Suppressor macrophage treated with lipopolysaccharide for 4 hours (primary cell): ENCODE data around the gene S1PR2.

Experiments used
- DNase-seq: peaks from one replicate; pipeline ENCODE4 v3.0.0-alpha.2; 2020

The S1PR2 gene, protein sequence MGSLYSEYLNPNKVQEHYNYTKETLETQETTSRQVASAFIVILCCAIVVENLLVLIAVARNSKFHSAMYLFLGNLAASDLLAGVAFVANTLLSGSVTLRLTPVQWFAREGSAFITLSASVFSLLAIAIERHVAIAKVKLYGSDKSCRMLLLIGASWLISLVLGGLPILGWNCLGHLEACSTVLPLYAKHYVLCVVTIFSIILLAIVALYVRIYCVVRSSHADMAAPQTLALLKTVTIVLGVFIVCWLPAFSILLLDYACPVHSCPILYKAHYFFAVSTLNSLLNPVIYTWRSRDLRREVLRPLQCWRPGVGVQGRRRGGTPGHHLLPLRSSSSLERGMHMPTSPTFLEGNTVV

DNA sequence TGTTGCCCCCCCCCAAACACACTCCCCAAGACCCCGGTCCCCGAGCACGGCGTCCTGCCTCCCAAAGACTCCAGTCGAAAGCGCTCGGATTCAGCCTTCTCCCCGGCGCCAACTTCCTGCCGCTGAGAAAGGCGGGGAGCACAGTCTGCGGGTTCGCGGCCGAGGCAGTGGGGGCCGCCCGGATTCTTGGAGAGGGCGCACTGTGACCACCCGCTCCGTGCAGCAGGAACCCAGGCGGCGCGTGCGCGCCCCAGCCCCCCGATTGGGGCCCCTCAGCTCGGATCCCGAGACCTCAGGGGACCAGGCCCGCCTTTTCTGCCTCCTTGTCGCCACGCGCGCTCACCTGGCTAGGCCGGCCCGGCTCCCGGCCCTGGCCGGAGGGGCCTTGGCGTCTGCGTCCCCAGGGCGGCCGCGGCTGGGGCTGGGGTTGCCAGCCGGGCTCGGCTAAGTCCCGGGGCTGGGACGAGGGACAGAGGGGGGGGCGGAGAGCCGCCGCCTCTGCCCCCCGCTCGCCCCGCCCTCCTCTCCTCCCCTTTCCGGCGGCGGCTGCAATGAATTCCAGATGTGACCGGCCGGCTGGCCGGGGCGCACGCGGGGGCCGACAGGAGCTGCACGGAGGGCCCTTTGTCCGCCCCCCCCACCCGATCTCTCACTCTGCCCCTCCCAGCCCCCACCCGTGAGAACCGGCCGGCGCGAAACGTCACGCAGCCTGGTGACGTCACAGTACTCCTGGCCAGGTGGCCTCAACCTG, at the start of gene S1PR2:
Gene S1PR2 (minus strand): TSS at position 471 of the 751 bp plus-strand sequence. CDS start 6,426 bp downstream, outside the sequence.
- peak; percentile 83 for DNase-seq

DNA sequence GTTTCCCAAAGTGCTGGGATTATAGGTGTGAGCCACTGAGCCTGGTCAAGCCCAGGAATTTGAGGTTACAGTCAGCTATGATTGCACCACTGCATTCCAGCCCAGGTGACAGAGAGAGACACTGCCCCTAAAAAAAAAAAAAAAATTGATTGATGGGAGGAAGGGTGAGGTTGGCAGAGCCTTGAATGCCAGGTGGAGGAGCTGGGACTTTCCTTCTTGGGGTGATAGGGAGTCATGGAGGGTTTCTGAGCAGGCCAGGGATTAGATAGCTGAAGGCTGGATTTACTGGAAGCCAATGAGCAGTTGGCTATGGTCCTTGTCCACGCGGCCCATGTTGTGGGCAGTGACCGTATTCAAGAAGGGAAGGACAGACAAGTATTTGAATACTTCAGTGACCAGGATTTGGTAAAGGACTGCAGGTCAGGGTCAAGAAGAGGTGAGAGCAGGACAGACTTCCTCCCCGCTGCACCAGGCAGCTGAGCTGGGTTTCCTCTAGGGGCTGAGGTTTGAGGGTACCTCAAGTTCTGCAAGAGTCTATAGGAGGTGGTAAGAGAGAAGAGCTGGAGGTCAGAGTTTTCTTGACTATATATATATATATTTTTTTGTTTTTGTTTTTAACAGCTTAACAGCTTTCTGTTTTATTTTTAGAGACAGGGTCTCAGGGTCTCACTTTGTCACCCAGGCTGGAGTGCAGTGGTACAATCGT, 48.8 kb upstream of the S1PR2 start:
- DNase-seq, result no peak

DNA sequence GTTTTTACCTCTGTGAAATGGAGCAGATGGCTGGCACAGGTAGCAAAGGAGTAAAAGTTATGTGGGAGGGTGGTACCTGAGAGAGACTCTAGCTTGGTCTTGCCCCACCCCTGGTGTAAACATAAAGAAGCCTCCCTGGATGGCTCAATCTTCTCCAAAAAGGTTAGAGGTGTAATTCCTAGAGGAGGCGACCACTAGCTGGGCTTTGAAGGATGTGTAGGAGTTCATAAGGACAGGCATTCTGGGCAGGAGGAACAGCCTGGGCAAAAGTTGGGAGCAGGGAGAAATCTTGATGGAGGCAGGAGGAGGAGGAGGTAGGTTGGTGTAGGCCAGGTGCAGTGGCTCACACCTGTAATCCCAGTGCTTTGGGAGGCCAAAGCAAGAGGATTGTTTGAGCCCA, 47.8 kb upstream of the S1PR2 start:
- no peak for DNase-seq

DNA sequence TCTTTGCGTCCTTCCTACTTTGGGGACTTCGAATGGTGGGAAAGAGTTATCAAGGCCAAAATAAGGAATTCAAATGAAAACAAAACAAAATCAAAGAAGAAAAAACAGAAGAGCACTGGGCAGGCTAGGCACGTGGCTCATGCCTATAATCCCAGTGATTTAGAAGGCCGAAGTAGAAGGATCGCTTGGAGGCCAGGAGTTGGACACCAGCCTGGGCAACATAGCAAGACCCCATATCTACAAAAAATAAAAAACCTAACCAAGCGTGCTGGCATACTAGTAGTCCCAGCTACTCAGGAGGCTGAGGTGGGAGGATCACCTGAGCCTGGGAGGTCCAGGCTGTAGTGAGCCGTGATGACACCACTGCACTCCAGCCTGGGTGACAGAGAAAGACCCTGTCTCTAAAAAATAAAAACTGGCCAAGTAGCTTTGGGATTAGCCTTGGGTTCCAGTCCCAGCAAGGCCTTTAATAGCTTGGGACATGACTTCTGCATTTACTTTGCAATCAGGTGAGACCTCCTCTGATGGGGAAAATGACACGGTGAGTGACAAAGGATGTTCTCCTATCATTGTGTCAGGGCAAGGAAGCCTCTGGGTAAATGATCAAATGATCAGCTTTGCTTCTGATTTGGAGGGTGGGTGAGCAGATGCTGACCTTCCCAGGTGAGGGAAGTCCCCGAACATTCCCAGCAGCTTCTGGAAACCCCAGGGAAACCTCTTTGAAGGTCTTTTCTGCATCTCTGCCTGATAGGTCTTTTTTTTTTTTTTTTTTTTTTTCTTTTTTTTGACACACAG, 46.9 kb upstream of the S1PR2 start:
- DNase-seq, result no peak

DNA sequence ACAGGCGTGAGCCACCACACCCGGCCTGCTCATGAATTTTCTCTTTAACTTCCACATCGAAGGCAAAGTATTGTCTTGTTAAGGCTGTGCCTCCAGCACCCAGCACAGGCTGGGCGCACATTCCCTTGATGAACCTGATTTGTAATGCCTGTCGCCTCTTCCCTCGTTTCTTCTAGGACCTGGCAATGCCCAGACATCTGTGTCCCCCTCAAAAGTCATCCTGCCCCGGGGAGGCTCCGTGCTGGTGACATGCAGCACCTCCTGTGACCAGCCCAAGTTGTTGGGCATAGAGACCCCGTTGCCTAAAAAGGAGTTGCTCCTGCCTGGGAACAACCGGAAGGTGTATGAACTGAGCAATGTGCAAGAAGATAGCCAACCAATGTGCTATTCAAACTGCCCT, 43.5 kb upstream of the S1PR2 start:
- no peak for DNase-seq

DNA sequence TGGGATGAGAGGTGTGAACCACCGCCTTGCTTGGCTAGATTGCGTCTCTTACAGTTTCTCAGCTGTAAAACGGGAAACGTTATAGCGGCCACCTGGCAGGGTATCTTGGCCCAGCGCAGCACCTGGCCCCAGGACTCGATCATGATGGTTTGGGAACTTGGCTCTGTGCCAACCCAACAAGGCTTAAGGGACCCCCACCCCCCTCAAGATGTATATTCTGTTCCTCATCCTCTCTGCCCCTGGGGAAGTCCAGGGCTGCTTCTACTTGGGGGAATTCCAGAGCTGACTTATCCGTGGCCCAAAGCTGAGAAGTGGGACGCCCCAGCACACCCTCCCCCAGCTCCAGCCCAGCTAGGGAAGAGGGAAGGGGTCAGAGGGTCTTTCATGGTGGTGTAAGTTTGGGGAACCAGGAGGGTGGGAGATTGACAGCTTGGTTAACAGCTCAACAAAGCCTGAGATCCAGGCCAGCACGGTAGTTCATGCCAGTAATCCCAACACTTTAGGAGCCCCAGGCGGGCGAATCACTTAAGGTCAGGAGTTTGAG, 40.5 kb upstream of the S1PR2 start:
- DNase-seq, result peak; percentile 90

DNA sequence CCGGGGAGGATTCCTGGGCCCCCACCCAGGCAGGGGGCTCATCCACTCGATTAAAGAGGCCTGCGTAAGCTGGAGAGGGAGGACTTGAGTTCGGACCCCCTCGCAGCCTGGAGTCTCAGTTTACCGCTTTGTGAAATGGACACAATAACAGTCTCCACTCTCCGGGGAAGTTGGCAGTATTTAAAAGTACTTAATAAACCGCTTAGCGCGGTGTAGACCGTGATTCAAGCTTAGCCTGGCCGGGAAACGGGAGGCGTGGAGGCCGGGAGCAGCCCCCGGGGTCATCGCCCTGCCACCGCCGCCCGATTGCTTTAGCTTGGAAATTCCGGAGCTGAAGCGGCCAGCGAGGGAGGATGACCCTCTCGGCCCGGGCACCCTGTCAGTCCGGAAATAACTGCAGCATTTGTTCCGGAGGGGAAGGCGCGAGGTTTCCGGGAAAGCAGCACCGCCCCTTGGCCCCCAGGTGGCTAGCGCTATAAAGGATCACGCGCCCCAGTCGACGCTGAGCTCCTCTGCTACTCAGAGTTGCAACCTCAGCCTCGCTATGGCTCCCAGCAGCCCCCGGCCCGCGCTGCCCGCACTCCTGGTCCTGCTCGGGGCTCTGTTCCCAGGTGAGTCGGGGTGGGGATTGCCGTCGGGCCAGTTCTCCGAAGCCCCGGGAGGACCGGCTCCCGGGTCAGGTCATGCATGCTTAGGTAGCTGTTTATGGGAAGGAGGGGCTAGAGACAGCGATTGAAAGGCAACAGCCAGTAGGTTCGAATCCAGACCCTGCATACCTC, 39.7 kb upstream of the S1PR2 start, which contains the start of gene ICAM1:
Gene ICAM1 (plus strand): TSS at position 505 of the 779 bp plus-strand sequence. CDS start 40 bp downstream, at position 545.
- peak; percentile 99 for DNase-seq

DNA sequence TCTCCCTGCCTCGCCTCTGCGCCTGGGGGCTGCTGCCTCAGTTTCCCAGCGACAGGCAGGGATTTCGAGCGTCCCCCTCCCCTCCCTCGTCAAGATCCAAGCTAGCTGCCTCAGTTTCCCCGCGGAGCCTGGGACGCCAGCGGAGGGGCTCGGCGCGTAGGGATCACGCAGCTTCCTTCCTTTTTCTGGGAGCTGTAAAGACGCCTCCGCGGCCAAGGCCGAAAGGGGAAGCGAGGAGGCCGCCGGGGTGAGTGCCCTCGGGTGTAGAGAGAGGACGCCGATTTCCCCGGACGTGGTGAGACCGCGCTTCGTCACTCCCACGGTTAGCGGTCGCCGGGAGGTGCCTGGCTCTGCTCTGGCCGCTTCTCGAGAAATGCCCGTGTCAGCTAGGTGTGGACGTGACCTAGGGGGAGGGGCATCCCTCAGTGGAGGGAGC, 39.1 kb upstream of the S1PR2 start:
- DNase-seq, result peak; percentile 98

DNA sequence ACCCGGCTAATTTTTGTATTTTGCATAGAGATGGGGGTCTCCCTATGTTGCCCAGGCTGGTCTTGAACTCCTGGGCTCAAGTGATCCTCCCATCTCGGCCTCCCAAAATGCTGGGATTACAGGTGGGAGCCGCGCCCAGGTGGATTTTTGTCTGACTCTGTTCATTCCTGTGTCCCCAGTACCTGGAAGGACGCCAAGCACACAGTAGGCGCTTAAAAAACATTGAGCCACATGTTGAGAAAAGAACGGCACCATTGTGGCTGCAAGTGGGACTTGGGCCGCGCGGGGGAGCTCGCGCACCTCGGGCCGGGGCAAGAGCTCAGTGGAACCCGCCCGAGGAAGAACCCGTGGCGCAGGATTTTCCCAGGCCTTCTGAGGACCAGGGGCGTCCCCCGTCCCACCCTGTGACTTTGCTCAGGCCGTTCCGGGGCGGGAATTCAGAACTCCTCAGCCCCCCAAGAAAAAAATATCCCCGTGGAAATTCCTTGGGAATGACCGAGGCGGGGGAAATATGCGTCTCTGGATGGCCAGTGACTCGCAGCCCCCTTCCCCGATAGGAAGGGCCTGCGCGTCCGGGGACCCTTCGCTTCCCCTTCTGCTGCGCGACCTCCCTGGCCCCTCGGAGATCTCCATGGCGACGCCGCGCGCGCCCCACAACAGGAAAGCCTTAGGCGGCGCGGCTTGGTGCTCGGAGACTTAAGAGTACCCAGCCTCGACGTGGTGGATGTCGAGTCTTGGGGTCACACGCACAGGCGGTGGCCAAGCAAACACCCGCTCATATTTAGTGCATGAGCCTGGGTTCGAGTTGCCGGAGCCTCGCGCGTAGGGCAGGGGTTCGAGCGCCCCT, 38.4 kb upstream of the S1PR2 start:
- peak; percentile 98 for DNase-seq

DNA sequence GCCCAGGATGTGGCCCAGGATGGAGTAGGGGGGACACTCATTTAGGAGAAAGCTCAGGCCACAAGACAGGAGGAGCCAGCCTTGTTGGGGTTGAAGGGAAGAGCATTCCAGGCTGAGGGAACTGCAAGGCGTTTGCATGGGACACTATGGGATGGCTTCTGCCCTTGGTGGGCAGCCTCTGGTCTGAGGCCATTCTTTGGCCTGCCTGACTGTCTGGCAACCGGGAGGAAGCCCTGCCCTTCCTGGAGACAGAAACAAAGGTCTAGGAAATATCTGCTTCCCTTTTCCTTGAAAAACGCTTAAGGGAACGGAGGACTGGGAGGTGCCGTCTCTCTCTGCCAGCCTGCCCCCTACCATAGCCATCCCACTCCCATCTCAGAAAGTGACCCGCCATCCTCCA, 36.9 kb upstream of the S1PR2 start:
- peak; percentile 28 for DNase-seq

DNA sequence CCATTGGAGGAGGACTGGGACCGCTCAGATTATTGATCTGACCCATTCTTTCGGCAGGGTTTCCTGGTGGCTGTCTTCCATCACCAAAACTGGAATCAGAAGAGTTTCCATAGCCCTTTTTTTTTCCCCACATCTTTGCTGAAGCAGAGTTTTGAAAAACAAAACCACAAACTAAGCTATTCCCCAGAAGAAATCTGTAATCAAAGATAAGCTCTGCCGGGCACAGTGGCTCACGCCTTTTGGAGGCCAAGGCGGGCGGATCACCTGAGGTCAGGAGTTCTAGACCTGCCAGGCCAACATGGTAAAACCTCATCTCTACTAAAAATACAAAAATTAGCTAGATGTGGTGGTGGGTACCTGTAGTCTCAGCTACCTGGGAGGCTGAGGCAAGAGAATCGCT, 35.6 kb upstream of the S1PR2 start:
- DNase-seq, result no peak

DNA sequence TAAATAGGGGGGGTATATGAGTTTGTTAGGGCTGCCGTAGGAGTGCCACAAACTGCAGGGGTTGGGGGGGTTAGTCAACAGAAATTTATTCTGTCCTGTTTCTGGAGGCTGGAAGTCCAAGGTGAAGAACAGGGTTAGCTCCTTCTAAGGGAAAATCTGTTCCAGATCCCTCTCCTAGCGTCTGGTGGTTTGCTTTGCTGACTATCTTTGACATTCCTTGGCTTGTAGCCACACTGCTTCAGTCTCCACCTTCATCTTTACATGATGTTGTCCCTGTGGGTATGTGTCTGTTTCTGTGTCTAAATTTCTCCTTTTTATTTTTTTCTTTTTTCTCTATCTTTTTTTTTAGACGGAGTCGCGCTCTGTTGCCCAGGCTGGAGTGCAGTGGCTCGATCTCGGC, 31.6 kb upstream of the S1PR2 start:
- no peak for DNase-seq

DNA sequence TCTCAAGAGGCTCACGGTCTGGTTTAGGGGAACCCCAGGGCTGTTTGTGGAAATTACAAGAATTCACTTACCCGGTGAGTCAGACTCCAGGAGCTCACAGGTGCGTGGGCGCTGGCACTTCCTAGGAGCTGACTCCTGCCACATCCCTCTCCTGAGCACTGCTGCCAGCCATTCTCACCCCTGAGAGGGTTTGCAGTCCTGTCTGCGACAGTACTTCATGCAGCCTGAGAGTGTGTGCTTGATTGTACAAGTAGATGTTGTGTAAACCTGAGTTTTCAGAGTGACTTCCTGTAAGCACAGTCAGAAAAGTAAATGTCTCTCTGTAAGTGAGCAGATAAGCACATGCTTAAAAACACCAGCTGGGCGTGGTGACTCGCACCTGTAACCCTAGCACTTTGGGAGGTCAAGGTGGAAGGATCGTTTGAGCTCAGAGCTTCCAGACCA, 29.0 kb upstream of the S1PR2 start:
- no peak for DNase-seq

DNA sequence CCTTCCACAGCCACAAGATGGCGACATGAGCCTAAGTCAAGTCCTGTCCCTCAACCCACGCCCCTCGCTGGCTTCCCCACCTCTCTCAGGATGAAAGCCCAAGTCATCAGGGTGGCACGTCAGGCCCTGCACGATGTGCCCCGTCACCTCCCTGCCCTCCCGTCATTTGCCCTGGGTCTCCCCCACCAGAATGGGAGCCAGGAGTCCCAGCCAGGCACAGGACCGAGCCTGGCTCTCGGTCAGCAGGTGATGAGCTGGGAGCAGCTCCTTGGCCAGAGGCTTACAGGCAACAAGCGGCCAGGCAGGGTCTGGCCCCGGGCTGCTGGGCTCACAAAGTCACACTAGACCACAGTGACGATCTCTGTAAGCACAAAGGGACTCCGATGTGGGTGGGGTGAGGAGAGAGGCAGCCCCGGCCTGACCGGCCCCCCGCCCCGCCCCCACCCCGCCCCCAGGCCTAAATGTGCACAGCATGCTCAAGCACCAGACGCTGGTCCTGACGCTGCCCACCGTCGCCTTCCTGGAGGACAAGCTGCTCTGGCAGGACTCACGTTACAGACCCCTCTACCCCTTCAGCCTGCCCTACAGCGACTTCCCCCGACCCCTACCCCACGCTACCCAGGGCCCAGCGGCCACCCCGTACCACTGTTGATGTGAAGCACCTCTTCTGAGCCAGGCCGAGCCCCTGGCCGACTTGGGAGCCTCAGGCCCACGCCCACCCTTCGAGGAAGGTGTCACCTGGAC, 28.2 kb upstream of the S1PR2 start:
- DNase-seq, result peak; percentile 96

DNA sequence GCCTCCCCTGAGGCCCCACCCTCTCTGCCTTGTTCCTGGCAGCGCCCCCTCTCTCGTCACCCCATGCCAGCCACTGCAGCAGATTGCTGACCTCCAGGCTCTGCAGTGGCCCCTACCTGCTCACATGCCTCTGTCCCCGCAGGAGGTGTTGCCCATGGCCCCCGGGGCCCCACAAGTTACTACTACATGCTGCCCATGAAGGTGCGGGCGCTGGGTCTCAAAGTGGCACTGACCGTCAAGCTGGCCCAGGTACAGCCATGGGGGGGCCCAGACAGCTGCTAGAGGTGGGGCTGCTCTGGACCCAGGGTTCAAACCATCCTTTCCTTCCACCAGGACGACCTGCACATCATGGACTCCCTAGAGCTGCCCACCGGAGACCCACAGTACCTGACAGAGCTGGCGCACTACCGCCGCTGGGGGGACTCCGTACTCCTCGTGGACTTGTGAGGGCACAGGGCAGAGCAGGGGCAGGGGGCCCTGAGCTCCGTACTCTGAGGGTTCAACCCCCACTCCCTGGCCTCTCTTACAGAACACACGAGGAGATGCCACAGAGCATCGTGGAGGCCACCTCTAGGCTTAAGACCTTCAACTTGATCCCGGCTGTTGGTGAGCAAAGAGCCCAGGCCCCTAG, 27.1 kb upstream of the S1PR2 start:
- DNase-seq, result no peak

DNA sequence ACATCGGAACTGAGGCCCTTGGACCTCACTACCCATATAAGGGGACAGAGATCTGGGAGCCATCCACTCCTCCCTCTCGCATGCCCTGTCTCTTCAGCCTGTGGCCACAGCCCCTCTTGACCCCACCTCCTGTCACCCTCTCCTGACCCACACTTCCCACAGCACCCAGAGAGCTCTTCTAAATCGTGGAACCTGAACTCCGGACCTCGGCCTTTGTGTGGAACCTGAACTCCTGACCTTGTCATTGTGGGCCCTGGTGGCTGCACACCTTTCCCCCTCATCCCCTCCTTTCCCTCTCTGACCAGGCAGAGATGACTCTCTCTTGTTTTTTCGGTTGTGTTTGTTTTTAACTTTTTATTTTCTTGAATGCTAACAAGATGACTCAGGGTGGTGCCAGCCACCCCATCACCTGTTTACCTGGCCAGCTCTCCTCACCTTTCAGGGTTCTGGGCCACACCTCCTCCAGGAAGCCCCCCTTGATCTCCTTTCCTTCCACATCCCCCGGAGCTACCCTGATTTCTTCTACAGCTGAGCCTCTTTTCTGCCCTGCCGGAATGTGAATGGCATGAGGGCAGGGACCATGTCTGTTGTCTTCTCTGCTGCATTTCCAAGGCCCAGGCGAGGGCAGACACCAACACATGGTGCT, 26.0 kb upstream of the S1PR2 start:
- DNase-seq, result no peak

DNA sequence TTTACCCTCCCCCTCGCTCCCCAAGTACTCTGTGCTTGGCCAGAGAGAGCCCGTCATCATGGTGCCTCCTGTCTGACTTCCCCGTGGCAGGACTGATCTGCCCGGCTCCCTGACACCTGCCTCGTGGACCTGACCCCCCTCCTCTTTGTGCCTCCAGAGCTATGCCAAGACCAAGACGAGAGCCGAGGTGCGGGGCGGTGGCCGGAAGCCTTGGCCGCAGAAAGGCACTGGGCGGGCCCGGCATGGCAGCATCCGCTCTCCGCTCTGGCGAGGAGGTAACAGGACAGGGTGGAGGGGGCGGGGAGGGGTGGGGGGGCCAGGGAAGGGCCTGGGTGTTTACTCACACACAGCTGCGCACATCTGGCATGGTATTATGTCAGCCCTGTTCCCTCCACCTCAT, 25.4 kb upstream of the S1PR2 start:
- DNase-seq, result no peak

DNA sequence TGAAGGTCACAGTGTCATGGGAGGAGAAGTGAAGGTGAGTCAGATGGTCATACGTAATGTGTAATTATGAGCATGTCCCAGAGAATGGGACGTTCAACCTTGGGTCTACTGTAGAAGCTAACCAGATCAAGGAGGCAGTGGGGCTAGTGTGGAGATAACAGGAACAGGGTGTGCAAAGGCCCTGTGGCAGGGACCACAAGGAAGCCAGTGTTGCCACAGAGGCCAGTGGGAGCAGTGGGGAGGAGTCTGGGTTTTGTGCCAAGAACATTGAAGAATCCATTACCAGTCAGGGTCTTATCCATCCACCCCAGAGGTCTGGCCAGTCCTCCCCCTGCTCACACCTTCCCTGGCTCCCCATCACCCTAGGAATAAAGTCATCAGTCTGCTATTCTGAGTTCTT, 24.2 kb upstream of the S1PR2 start:
- no peak for DNase-seq

DNA sequence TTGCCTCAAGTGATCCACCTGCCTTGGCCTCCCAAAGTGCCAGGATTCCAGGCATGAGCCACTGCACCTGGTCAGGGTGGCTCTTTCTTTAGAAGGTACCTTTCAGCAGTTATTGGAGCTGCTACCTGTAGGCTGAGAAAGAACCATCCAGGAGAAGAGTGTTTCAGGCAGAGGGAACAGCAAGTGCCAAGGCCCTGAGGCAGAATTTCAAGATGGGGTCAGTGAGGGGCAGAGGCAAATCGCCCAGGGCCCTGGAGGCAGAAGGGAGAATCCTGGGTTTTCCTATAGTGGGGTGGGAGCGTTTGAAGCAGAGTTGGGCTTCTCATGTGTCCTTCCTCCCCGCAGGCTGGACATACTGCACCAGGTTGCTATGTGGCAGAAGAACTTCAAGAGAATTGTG, 23.1 kb upstream of the S1PR2 start:
- no peak for DNase-seq
